CD14-positive monocyte (primary cell): ENCODE results near the gene PDLIM4. TPM values are rescaled to one million over a fixed set of nuclear protein-coding genes. Genes with fewer than 3 reads are reported as not detected.

Experiments
- DNase-seq, 3 donors: peaks; one replicate each; pipeline ENCODE4 v3.0.0-alpha.2; 2011 to 2022
- H2AFZ ChIP-seq: 2 replicates; pipeline ENCODE4 v1.6.0; 2012; ENCODE audit warnings: mild to moderate bottlenecking, low read depth, low read length, inconsistent platforms; ENCODE audit not compliant: insufficient read depth, poor library complexity, severe bottlenecking
- H3K27ac ChIP-seq, 2 donors: 1 replicate in 1 of 2; 2 replicates in 1 of 2; pipeline ENCODE4 v1.5.1; 2012 to 2013; ENCODE audit warnings: low read length in 2 of 2, control low read depth in 1 of 2, inconsistent platforms in 1 of 2, low read depth in 1 of 2, mild to moderate bottlenecking in 1 of 2
- H3K27me3 ChIP-seq, 2 donors: one replicate each; pipeline versions ENCODE4 v1.6.0 to v1.6.1; 2011 to 2013; ENCODE audit warnings: low read length in 2 of 2; ENCODE audit not compliant: control insufficient read depth in 2 of 2, insufficient read depth in 2 of 2
- H3K36me3 ChIP-seq, 2 donors: replicated peaks in 1 of 2; 1 replicate in 1 of 2; 2 replicates in 1 of 2; pipeline versions ENCODE4 v1.5.1 to v1.6.1; 2012 to 2013; ENCODE audit warnings: low read length in 2 of 2, control low read depth in 1 of 2, inconsistent platforms in 1 of 2, mild to moderate bottlenecking in 1 of 2; ENCODE audit not compliant: insufficient read depth in 2 of 2, control insufficient read depth in 1 of 2
- H3K4me1 ChIP-seq, 2 donors: 1 replicate in 1 of 2; 2 replicates in 1 of 2; pipeline versions ENCODE4 v1.5.1 to v1.6.1; 2012 to 2013; ENCODE audit warnings: low read length in 2 of 2, control low read depth in 1 of 2, inconsistent platforms in 1 of 2, mild to moderate bottlenecking in 1 of 2, moderate library complexity in 1 of 2; ENCODE audit not compliant: insufficient read depth in 2 of 2, control insufficient read depth in 1 of 2
- H3K4me2 ChIP-seq: replicated peaks from 2 replicates; pipeline ENCODE3; 2012; ENCODE audit warnings: low read length, moderate library complexity, mild to moderate bottlenecking; ENCODE audit not compliant: poor library complexity, severe bottlenecking; ENCODE audit errors: extremely low read depth
- H3K4me3 ChIP-seq, 3 experiments: fragments of 200-600 bp in 1 of 3; sonication (generic) in 1 of 3; replicated peaks in 1 of 3; 1 replicate in 2 of 3; 2 replicates in 1 of 3; pipeline ENCODE4 v1.5.1; 2011 to 2013; ENCODE audit warnings: low read length in 3 of 3, mild to moderate bottlenecking in 3 of 3, control low read depth in 2 of 3, low read depth in 2 of 3, inconsistent platforms in 1 of 3, moderate library complexity in 1 of 3
- H3K79me2 ChIP-seq: 2 replicates; pipeline ENCODE4 v1.6.0; 2012; ENCODE audit warnings: mild to moderate bottlenecking, control low read depth, inconsistent platforms, low read length, moderate library complexity; ENCODE audit not compliant: insufficient read depth
- H3K9ac ChIP-seq: 2 replicates; pipeline ENCODE4 v1.6.0; 2017; ENCODE audit warnings: low read length, mild to moderate bottlenecking; ENCODE audit not compliant: insufficient read depth, poor library complexity, severe bottlenecking
- H3K9me3 ChIP-seq, 2 donors: replicated peaks in 1 of 2; 1 replicate in 1 of 2; 2 replicates in 1 of 2; pipeline versions ENCODE4 v1.5.1 to v1.6.1; 2012 to 2013; ENCODE audit warnings: low read length in 2 of 2, control low read depth in 1 of 2; ENCODE audit not compliant: control insufficient read depth in 1 of 2, insufficient read depth in 1 of 2
- H4K20me1 ChIP-seq: 2 replicates; pipeline ENCODE4 v1.6.0; 2012; ENCODE audit warnings: mild to moderate bottlenecking, low read length, control low read depth, moderate library complexity; ENCODE audit not compliant: insufficient read depth
- H3K27ac Mint-ChIP-seq, 7 donors: one replicate each; pipeline ENCODE4 v1.8.0; 2020; ENCODE audit warnings: mild to moderate bottlenecking in 7 of 7, mixed read lengths in 7 of 7, moderate library complexity in 6 of 7, inconsistent platforms in 2 of 7
- H3K27me3 Mint-ChIP-seq, 3 donors: one replicate each; pipeline ENCODE4 v1.8.0; 2021 to 2022; ENCODE audit warnings: low read depth in 3 of 3, mild to moderate bottlenecking in 3 of 3, mixed read lengths in 3 of 3, moderate library complexity in 3 of 3, inconsistent platforms in 1 of 3
- H3K36me3 Mint-ChIP-seq, 2 donors: one replicate each; pipeline ENCODE4 v1.8.0; 2020; ENCODE audit warnings: mixed read lengths in 2 of 2, inconsistent platforms in 1 of 2, mild to moderate bottlenecking in 1 of 2
- H3K4me1 Mint-ChIP-seq: one replicate; pipeline ENCODE4 v1.8.0; 2020; ENCODE audit warnings: mild to moderate bottlenecking, mixed read lengths
- H3K4me3 Mint-ChIP-seq, 2 donors: one replicate each; pipeline ENCODE4 v1.8.0; 2020; ENCODE audit warnings: mild to moderate bottlenecking in 2 of 2, mixed read lengths in 2 of 2, moderate library complexity in 1 of 2
- H3K9me3 Mint-ChIP-seq, 7 donors: one replicate each; pipeline ENCODE4 v1.8.0; 2020 to 2022; ENCODE audit warnings: mixed read lengths in 7 of 7, mild to moderate bottlenecking in 6 of 7, moderate library complexity in 6 of 7, inconsistent platforms in 2 of 7
- WGBS: methylation state at CpG from one replicate; pipeline ENCODE4 v1.1.5; 2013; ENCODE audit warnings: missing lambda C conversion rate; ENCODE audit not compliant: insufficient coverage; 5-methylcytosine and 5-hydroxymethylcytosine counted together
- intact Hi-C, 2 donors: fragments of 100-400 bp; cut with micrococcal nuclease; formaldehyde crosslinking; loops; one replicate each; pipeline versions ENCODE4 v1.15.0 to v1.15.1; 2023
- polyA plus RNA-seq, 3 donors: library from polyadenylated mRNA; depleted of rRNA in 1 of 3; unstranded in 2 of 3; stranded (reverse) in 1 of 3; fragments of 300-500 nt in 2 of 3; fragments of >200 nt in 1 of 3; fragmentation: Illumina TruSeq in 2 of 3; gene quantifications; 1 replicate in 2 of 3; 2 replicates in 1 of 3; pipeline ENCODE4 v1.2.3, GENCODE V29; 2012 to 2021
- TF ChIP-seq, protein P1 (sequence below): fragments of 200-600 bp; IDR thresholded peaks from one replicate; pipeline ENCODE4 v1.8.0; 2022; ENCODE audit warnings: antibody characterized with exemption, mild to moderate bottlenecking

The PDLIM4 gene
- polyA plus RNA-seq, 3 donors, result not detected

DNA sequence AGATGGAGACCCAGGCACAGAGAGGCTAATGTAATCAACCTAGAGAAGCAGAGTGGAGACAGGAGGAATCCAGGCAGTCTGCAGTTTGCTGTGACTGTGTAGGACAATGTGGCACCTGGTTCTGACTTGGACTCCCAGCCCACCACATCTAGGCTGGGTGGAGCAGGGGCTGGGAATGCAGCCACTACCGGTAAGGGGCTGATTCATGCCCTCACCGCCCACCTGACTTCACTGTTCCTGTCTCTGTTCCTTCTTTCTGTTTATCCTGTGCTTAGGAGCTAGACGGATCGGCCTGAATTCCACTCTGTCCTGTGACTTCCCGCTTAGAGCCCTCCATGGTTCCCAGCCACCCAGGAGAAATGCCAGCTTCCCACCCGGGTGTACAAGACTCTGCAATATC lies 2.6 kb downstream of the PDLIM4 start:
- Mint-ChIP-seq H3K27ac (no peak overlapping the region), H3K36me3 (peaks cover 0 to 2% of the 10 kb centered on the region in 2 donors), H3K27me3 (peaks cover 27 to 47% (median 40%) of the 10 kb centered on the region in 3 donors), H3K9me3 (peaks cover 0 to 6% (median 2%) of the 10 kb centered on the region in 7 donors), H3K4me3 (no peak overlapping the region), H3K4me1 (peaks cover 13% of the 10 kb centered on the region)
- Histone ChIP-seq H3K4me3 (no peak overlapping the region), H3K9ac (no peak overlapping the region), H3K4me2 (no peak overlapping the region), H3K9me3 (peaks cover 0 to 7% of the 10 kb centered on the region in 2 donors), H3K4me1 (peaks cover 8 to 10% of the 10 kb centered on the region in 2 donors), H3K27me3 (peaks cover 10 to 34% of the 10 kb centered on the region in 2 donors), H3K79me2 (no peaks in the 10 kb centered on the region), H3K36me3 (no peaks in the 10 kb centered on the region), H3K27ac (no peak overlapping the region), H2AFZ (no peak overlapping the region), H4K20me1 (no peaks in the 10 kb centered on the region)
- TF ChIP-seq, protein P1, sequence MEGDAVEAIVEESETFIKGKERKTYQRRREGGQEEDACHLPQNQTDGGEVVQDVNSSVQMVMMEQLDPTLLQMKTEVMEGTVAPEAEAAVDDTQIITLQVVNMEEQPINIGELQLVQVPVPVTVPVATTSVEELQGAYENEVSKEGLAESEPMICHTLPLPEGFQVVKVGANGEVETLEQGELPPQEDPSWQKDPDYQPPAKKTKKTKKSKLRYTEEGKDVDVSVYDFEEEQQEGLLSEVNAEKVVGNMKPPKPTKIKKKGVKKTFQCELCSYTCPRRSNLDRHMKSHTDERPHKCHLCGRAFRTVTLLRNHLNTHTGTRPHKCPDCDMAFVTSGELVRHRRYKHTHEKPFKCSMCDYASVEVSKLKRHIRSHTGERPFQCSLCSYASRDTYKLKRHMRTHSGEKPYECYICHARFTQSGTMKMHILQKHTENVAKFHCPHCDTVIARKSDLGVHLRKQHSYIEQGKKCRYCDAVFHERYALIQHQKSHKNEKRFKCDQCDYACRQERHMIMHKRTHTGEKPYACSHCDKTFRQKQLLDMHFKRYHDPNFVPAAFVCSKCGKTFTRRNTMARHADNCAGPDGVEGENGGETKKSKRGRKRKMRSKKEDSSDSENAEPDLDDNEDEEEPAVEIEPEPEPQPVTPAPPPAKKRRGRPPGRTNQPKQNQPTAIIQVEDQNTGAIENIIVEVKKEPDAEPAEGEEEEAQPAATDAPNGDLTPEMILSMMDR, result no peak
- 47% methylated on average over 6 of the region's 6 CpGs for WGBS
- intact Hi-C loops, result no loop called here
- DNase-seq, result no peak

DNA sequence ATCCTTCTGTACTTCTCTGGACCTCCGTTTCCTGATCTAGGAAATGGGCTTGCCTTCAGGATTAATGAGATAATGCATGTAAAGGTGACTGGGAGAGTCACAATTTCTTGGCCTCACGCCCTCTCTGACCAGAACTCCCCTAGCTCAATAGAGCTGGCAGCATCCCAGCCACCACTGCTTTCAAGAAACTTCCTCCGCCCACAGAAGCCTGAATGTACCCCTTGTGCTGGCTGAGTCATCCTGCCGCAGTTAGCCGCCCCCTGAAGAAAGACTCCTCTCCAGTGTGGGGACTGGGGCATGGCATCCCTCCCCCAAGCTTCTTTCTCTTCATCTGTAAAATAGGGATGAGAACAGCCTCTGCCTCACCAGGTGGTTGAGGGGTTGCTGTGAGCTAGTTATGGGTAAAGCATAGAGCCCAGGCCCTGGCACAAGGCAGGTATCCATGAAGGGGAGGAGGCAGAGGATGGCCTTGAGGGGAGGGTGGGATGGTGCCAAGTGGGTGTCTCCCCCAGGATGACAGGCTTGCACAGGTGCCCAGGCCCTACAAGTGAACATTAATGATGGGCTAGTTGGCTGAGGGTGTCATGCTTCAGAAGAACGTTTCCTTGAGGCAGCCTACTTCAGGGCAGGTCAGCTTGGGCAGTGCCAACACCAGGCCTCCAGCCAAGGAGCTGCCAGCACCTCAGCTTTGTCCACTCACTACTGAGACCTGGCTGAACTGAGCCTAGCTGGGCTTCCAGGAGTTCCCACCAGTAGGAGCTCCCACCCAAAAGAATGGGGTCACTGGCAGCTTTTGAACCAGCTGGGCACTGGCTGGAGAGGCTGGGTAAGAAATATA lies 3.4 kb downstream of the PDLIM4 start:
- Histone ChIP-seq H3K9ac (no peak overlapping the region), H3K4me2 (no peak overlapping the region), H3K4me1 (peaks cover 8 to 10% of the 10 kb centered on the region in 2 donors), H3K36me3 (no peaks in the 10 kb centered on the region), H3K27me3 (peaks cover 10 to 27% of the 10 kb centered on the region in 2 donors), H3K9me3 (peaks cover 0 to 7% of the 10 kb centered on the region in 2 donors), H3K79me2 (no peaks in the 10 kb centered on the region), H4K20me1 (no peaks in the 10 kb centered on the region), H3K27ac (no peak overlapping the region), H2AFZ (no peak overlapping the region), H3K4me3 (no peak overlapping the region)
- Mint-ChIP-seq H3K27ac (no peak overlapping the region), H3K4me1 (peaks cover 13% of the 10 kb centered on the region), H3K27me3 (peaks cover 24 to 42% (median 37%) of the 10 kb centered on the region in 3 donors), H3K36me3 (peaks cover 0 to 2% of the 10 kb centered on the region in 2 donors), H3K9me3 (peaks cover 0 to 6% (median 2%) of the 10 kb centered on the region in 7 donors), H3K4me3 (no peak overlapping the region)
- TF ChIP-seq, protein P1, result no peak
- 33% methylated on average over 3 of the region's 6 CpGs for WGBS
- intact Hi-C loops, result no loop called here
- no peak for DNase-seq
